Fibroblast of peridontal ligament (primary cell): ENCODE measurements around the gene SLC25A15.
A peak's percentile ranks its signal among the peaks of the same experiment; 100 is the strongest.
"Not testable (repeated sequence)": the region's sequence is repeated elsewhere in the genome, so short reads cannot be mapped to it uniquely, and the experiment has no call there.

ENCODE experiments used
- DNase-seq: peaks from one replicate; pipeline ENCODE4 v3.0.0-alpha.2; 2010; ENCODE audit errors: extremely low read depth

The SLC25A15 gene

DNA sequence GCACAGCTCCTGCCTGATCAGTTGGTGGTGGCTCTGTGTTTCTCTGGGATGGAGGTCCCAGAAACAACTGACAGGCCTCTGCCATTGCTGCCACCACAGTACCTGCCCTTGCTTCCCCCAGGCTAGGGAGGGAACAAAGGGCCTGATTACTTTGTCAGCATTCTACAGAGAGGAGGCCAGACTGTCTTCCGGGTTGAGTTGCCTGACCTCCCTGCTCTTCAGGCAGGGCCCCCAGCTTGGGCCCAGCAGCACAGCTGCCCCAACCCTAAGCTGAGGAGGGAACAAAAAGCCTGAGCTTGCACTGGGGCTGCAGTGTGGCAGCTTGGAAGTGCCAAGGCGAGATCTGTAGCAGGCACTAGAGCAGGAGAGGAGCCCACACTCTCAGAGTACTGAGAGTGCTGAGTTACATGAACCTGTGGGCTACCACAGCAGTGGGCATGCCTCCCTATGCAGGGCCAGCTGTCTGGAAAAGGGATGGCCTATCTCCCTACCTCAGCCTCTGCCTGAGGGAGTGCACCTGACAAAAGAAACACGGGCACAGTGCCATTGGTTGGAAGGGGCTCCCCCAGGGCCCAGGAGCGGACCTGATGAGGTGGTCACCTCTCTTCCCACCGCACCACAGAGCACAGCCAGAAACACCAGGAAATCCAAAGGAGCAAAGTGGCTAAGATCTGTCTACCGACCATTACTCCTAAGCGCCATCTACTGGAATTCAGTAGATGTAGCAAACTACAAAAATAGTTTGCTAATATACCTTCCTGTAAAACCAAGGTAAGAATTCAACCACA, 24.4 kb downstream of the SLC25A15 start:
- peak; percentile 30 for DNase-seq

DNA sequence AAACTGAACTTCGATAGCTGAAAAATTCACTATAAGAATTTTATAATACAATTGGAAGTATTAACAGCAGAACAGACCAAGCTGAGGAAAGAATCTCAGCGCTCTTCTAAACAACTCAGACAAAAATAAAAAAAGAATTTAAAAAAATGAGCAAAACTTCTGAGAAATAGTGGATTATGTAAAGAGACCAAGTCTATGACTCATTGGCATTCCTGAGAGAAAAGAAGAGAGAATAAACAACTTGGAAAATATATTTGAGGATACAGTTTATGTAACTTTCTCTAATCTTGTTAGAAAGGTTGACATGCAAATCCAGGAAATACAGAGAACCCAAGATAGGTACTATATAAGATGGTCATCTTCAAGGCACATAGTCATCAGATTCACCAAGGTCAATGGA, 25.4 kb downstream of the SLC25A15 start:
- DNase-seq, result peak; percentile 42

DNA sequence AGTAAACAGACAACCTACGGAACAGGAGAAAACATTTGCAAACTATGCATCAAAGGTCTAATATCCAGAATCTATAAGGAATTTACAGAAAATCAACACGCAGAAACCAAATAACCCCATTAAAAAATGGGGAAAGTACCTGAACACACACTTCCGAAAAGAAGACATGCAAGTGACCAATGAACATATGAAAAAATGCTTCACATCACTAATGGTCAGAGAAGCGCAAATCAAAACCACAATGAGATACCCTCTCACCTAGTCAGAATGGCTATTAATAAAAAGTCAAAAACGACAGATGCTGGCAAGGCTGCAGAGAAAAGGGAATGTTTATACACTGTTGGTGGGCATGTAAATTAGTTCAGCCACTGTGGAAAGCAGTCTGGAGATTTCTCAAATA, 29.5 kb downstream of the SLC25A15 start:
- no peak for DNase-seq

- DNase-seq, result no peak
Observed at GRCh38 chr13:40819797-40820315, 30.4 kb downstream of the SLC25A15 start.

DNA sequence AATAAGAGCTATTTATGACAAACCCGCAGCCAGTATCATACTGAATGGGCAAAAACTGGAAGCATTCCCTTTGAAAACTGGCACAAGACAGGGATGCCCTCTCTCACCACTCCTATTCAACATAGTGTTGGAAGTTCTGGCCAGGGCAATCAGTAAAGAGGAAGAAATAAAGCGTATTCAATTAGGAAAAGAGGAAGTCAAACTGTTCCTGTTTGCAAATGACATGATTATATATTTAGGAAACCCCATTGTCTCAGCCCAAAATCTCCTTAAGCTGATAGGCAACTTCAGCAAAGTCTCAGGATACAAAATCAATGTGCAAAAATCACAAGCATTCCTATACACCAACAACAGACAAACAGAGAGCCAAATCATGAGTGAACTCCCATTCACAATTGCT, 50.3 kb downstream of the SLC25A15 start:
- DNase-seq, result not testable (repeated sequence)

DNA sequence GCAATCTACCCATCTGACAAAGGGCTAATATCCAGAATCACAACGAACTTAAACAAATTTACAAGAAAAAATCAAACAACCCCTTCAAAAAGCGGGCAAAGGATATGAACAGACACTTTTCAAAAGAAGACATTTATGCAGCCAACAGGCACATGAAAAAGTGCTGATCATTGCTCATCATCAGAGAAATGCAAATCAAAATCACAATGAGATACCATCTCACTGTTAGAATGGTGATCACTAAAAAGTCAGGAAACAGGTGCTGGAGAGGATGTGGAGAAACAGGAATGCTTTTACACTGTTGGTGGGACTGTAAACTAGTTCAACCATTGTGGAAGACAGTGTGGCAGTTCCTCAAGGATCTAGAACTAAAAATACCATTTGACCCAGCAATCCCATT, 51.5 kb downstream of the SLC25A15 start:
- not testable (repeated sequence) for DNase-seq
